Kidney (tissue), 14 donors: ENCODE results near the gene C8G. TPM values are rescaled to one million over a fixed set of nuclear protein-coding genes. Genes with fewer than 3 reads are reported as not detected.

Experiments
- DNase-seq, 5 donors: peaks; one replicate each; pipeline ENCODE4 v3.0.0-alpha.2; 2013 to 2020
- FAIRE-seq: peaks from 2 replicates; lab custom pipeline; 2012; peaks lifted over from hg19 to GRCh38; lab: Jason Lieb, UNC
- H3K27ac ChIP-seq, 2 donors: one replicate each; pipeline ENCODE4 v1.7.0; 2013; ENCODE audit warnings: low read depth in 2 of 2, low read length in 2 of 2, inconsistent platforms in 1 of 2
- H3K27me3 ChIP-seq: one replicate; pipeline ENCODE4 v1.7.1; 2013; ENCODE audit warnings: low read length, inconsistent platforms; ENCODE audit not compliant: control insufficient read depth, insufficient read depth
- H3K36me3 ChIP-seq, 3 donors: one replicate each; pipeline versions ENCODE4 v1.7.0 to v1.7.1; 2013; ENCODE audit warnings: low read length in 3 of 3, control low read depth in 1 of 3, inconsistent platforms in 1 of 3; ENCODE audit not compliant: insufficient read depth in 3 of 3, control insufficient read depth in 2 of 3
- H3K4me1 ChIP-seq, 3 donors: one replicate each; pipeline versions ENCODE4 v1.7.0 to v1.7.1; 2013; ENCODE audit warnings: low read length in 3 of 3, inconsistent platforms in 1 of 3, low read depth in 1 of 3; ENCODE audit not compliant: control insufficient read depth in 2 of 3, insufficient read depth in 2 of 3
- H3K4me3 ChIP-seq, 3 donors: one replicate each; pipeline versions ENCODE4 v1.7.0 to v1.8.1; 2013; ENCODE audit warnings: low read length in 3 of 3, control low read depth in 1 of 3, inconsistent platforms in 1 of 3
- H3K9ac ChIP-seq, 3 donors: one replicate each; pipeline versions ENCODE4 v1.7.0 to v1.7.1; 2013; ENCODE audit warnings: low read length in 3 of 3, control low read depth in 1 of 3, inconsistent platforms in 1 of 3
- H3K9me3 ChIP-seq, 3 donors: one replicate each; pipeline versions ENCODE4 v1.7.0 to v1.7.1; 2013; ENCODE audit warnings: low read length in 3 of 3, control low read depth in 1 of 3, inconsistent platforms in 1 of 3; ENCODE audit not compliant: control insufficient read depth in 2 of 3, insufficient read depth in 1 of 3
- CTCF ChIP-seq: IDR thresholded peaks from 3 replicates; pipeline ENCODE4 v1.5.1; 2012; ENCODE audit warnings: mild to moderate bottlenecking, moderate library complexity, borderline replicate concordance; ENCODE audit not compliant: insufficient read depth; ENCODE audit errors: extremely low read depth
- intact Hi-C: fragments of 100-400 bp; cut with DNase I; formaldehyde crosslinking; loops from one replicate; pipeline ENCODE4 v1.11.1; 2022
- polyA plus RNA-seq: library from polyadenylated mRNA; stranded (reverse); fragments of 350-450 nt; fragmentation: Illumina TruSeq; extraction: RNeasy Lipid Tissue Mini Kit (QIAGEN cat#74804); gene quantifications from one replicate; pipeline ENCODE4 v1.2.3, GENCODE V29; 2014; ENCODE audit warnings: low read depth, low replicate concordance; ENCODE audit not compliant: insufficient read depth
- total RNA-seq: library from RNA; stranded (reverse); fragmentation: NEBNext Ultra II Directional; extraction: Animal tissue kit (Norgen Biotek cat#: 25700); gene quantifications from one replicate; pipeline ENCODE4 v1.2.1, GENCODE V29; 2021
- donor health status: control.
- donor health status: control.
- donor health status: control.
- donor health status: control.
- donor health status: control.
- donor health status: DM: yes; HTN: yes; CAD: no.
- donor health status: Normal renal cell carcinoma (clear cell type).

C8G gene
- total and polyA plus RNA-seq, 2 donors from 2014 or later, result 1.9 to 2.1 TPM

DNA sequence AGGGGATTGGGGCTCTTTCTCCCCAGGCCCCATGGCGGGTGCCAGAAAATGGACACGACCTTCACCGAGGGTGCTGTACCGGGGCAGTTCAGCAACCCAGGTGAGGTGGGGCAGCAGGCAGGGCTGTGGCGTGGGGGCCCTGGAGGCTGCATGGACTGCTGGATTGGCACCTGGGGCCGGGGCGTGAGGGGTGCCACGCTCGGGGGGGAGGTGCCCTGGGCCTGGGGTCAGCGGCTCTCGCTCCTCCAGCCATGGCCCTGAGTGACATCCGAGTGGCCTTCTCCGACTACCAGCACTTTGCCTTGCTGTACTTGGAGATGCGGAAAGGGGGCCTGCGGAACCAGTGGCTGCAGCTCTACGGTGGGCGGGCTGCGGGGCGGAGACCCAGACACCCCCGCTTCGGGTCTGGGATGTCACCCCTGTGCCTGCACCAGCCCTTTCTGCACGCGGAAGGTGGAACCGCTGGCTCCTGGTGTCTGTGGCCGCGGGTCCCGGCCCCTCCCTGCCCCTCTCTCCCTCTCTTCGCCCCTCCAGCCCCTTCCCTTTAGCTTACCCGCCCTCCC, 39.5 kb downstream of the C8G start:
- TF ChIP-seq CTCF, result no peak
- Histone ChIP-seq H3K4me1 (no peaks in the 10 kb centered on the region), H3K36me3 (peaks cover 0 to 3% (median 0%) of the 10 kb centered on the region in 3 donors), H3K27ac (no peak overlapping the region), H3K9ac (no peak overlapping the region), H3K27me3 (peaks cover 7% of the 10 kb centered on the region), H3K4me3 (no peak overlapping the region), H3K9me3 (no peaks in the 10 kb centered on the region)
- FAIRE-seq (no peak), DNase-seq (no peak)
- intact Hi-C loops, result no loop called here

DNA sequence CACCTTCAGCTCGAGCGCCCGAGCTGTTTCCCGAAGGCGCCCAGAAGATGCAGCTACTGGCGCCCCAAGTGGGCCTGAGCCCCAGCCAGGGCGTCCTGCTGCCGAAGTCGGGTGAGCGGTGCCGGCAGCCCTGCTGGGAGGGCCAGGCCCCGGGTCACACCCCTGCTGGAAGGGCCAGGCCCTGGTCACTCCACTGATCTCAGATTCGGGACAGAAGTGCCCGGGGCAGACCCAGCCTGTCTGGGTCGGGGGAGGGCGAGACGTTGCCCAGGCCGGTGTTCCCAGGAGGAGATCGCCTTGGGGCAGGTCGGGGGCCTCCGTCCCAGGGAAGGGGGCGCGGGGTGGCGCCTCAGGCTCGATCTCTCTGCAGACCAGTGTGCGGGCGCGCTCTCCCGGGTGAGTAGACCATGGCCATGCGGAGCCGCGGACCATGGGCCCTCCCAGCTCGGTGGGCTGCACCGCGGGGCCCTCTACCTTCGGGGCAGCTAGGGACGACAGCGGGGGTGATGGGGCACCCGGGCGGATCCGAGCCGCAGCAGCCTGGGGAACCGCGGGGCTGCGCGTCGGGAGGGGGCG, 40.1 kb downstream of the C8G start:
- no peak overlapping the region for H3K4me3 ChIP-seq

DNA sequence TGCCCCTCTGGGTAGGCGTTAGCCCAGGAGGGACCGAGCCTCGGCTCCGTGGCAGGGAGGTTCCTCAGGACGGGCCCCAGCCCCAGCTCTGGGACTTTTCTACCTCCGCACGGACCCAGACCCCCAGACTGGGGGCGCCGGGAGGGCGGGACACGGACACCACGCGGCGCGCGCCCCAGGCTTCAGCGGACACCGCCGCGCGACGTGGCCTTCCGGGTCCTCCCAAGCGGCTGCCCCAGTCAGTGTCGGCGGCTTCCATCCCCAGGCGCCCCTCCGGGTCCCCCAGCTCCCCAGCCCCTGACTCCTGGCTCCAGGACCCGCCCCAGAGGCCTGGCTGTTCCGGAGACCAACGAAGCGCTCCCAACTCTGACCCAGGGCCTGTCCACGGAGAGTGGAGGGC, 40.8 kb downstream of the C8G start:
- H3K4me3 ChIP-seq, result no peak overlapping the region
- intact Hi-C loops, result no loop called here
- FAIRE-seq (no peak), DNase-seq (no peak)
- no peaks in the 10 kb centered on the region for H3K9me3 ChIP-seq
- no peak overlapping the region for H3K9ac ChIP-seq
- peaks cover 7% of the 10 kb centered on the region for H3K27me3 ChIP-seq
- no peak overlapping the region for H3K27ac ChIP-seq
- peaks cover 0 to 3% (median 0%) of the 10 kb centered on the region in 3 donors for H3K36me3 ChIP-seq
- no peaks in the 10 kb centered on the region for H3K4me1 ChIP-seq
- TF ChIP-seq CTCF, result no peak

More for the DNA sequence above, 40.1 kb downstream of the C8G start:
- H3K36me3 ChIP-seq, result peaks cover 0 to 3% (median 0%) of the 10 kb centered on the region in 3 donors
- intact Hi-C loops, result no loop called here
- DNase-seq (peak in 1 of 5 donors; percentile 33), FAIRE-seq (no peak)
- peaks cover 7% of the 10 kb centered on the region for H3K27me3 ChIP-seq
- no peak overlapping the region for H3K9ac ChIP-seq
- no peaks in the 10 kb centered on the region for H3K9me3 ChIP-seq
- TF ChIP-seq CTCF, result no peak
- H3K4me1 ChIP-seq, result no peaks in the 10 kb centered on the region
- no peak overlapping the region for H3K27ac ChIP-seq
